NOMO-1 treated with dmso at 0.1 percent for 144 hours (cell line): Measurements from ENCODE around the gene CHD5.

Experiments
- DNase-seq: peaks from one replicate; lab custom pipeline; 2025; ENCODE audit not compliant: unreplicated experiment; lab: John Stamatoyannopoulos, UW

Gene CHD5

DNA sequence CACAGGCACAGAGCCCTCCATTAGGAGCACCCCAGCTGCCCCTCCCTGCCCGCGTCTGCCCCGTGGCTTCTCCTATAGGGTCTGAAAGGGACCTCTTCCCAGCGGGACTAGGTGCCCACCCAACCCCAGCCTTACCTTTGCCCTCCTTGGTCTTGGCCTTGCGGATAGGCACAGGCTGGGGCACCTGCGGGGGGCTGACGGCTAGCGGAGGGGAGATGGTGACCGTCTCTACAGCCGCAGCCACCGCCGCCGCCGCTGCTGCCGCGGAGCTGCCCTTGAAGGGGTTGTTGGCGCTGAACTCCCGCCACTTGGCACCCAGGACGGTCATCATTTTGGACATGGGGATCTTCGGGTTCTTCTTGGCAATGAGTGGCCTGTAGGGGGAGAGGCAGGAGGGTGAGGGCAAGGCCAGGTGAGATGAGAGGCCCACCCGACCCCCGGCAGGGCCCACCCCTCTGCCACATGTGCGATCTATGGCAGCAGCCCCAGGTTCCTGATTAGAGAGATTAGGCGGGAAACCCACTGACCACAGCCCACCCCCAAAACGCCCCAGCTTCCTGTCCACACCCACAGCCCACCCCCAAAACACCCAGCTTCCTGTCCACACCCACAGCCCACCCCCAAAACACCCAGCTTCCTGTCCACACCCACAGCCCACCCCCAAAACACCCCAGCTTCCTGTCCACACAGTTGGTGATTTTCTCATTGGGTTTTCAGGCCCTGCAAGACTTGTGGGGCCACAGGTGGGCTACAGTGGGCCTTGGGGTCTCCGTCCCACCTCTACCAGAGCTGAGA is 25.4 kb downstream of the CHD5 start:
- DNase-seq, result no peak

DNA sequence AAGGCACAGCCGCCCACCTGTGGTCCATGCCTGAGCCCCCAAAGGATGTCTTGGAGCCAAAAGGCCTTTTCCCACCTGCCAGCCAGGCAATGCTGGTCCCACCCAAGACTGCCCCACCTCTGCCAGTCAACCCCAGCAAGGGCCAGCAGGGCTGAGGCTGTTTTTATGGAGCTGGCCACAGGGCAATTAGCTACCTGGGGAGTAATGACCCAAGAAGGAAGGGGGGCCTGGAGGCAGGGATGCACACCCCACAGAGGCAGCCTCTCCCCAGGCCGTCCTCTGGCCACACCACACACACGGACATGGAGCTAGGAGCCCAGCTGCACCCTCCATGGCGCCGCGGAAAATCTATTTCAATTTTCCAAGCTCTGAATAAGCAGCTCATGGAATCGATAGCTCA is 27.2 kb downstream of the CHD5 start:
- DNase-seq, result no peak

DNA sequence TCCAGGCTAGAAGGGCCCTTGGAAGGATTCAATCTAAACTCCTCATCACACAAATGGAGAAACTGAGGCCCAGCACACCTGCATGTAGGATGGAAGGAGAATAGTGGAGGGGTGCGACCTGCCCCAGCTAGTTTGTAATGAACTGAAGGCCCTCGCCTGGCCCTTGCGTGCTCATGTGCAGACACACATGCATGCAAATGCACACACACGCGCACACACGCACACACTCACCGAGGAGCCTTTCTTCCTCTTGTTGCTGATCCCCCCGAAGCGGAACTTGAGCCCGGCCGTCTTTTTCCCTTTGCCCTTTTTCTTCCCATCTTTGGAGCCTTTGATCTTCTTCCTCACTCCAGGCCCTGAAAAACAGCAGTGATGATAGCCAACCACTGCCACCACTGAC is 27.9 kb downstream of the CHD5 start:
- no peak for DNase-seq

DNA sequence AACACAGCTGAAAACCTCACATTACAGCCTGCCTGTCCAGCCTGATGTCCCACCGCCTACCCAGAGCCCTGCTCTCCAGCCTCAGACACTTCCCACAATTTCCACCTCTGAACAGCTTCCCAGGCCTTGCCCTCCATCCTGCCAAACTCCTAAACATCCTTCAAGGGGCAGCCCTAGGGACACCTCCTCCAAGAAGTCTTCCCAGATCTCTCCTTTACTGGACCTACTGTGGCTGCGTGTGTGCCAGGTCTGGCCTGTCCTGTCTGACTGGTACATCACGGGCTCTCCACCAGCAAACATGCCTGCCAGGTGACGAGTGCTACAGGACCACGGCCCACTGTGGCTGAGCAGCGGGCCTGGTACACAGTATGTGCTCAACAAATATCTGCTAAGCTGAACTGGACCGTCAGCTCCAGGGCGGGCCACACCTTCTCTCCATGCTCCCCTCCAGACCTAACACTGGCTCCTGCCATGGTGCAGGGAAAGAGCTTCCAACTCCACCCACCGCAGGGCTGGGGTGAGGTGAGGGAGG is 28.8 kb downstream of the CHD5 start:
- no peak for DNase-seq

DNA sequence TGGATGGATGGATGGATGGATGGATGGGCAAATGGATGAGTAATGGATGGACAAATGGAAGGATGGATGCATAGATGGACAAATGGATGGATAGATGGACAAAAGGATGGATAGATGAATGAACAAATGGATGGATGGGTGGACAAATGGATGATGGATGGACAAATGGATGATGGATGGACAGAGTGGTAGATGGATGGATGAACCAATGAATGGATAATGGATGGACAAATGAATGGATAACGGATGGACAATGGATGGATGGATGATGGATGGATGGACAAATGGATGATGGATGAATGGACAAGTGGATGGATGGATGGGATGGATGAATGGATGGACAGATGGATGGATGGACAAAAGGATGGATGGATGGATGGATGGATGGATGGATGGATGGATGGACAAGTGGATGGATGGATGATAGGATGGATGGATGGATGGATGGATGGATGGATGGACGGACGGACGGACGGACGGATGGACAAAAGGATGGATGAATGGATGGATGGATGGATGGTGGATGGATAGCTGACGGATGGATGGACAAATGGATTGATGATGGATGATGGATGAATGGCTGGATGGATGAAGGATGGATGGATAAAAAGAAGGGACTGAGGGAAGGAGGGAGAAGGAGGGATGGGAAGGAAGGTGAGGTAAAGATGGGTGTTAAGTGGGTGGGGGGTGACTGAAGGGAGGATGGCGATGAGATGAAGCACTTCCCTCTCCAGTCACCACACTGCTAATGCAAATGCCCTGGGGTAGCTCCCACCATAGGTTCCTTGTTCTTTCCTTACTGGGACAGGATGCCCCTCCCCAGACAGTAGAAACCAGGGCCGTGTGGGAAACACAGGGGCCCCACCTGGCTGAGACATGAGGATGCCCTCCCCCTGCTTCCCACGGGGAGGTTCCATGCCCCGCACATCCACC is 29.8 kb downstream of the CHD5 start:
- no peak for DNase-seq

DNA sequence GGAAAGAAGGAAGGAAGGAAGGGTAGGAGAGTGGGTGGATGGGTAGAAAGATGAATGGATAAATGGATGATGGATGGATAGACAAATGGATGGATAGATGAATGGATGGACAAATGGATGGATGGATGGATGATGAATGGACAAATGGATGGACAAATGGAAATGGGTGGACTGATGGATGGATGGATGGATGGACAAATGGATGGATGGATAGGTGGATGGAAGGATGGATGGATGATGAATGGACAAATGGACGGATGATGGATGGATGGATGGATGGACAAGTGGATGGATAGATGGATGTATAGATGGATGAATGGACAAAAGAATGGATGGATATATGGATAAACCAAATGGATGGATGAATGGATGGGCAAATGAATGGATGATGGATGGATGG is 30.5 kb downstream of the CHD5 start:
- DNase-seq, result no peak

DNA sequence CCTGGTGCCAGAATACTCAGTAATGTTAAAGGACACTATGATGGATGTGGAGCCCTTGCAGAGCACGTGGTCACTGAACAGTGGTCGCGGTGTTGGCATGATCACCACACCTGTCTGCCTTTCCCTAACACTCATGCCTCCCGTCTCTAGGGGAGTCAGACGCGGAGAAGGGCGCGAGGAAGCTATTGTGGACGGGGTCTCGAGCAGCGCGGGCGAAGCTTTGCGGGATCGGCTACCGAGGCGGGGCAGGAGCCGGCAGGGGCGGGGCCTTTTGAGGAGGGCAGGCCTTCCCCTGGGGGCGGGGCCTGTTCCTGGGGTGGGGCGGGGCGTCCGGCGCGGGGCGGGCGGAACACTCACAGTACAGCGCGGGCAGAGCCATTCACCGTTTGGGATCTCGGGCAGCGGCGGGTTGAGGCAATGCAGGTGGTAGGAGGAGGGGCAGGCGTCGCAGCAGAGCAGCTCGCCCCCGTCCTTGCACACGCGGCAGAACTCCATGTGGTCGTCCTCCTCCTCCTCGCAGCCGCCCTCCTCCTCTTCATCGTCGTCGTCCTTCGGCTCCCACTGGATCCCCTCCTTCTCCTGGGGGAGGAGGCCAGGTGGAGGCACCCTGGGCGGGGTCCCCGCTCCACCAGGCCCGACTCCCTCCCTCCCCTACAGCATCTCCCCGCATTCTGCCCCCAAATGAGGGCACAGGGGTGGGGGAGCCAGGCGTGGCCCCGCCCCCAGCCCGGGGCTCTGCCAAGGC is 31.5 kb downstream of the CHD5 start:
- no peak for DNase-seq

DNA sequence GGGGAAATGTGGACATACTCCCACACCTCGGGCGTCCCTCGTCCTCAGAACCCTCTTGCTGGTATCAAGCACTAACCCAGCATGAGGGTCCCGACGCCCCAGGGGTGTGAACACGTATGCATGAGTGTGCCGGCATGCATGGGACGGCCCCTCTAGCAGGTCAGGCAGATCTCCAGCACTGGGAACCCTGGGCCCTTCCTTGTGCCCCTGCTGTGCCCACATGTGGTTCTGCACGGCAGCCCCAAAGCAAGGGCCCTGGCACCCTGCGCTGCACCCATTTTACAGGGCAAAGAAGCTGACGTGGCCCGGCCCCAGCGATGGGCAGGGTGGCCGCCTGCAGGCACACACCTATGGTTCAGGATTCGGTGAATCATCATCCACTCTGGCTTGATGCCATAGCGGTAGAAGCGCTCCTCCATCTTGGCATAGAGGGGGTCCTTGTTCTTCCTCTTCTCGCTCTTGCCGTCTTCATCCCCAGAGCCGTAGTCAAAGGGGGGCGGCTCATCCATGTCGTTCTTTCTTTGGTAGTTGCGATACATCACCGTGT is 34.2 kb downstream of the CHD5 start:
- DNase-seq, result no peak

DNA sequence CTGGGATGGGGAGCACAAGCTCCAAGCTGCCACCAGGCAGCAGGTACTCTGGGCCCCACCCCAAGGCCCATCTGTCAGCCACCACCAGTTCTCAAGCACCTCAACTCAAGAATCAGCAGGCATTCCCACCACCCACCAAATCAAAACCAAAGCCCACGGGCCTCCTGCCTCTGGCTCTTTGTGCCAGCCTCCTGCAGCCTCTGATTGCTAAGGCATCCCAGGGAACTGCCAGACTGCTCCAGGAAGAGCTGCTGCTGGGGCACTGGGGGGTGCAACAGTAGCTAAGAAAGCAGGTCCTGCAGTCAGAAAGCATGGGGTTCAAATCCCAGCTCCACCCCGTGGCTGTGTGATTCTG is 34.7 kb downstream of the CHD5 start:
- DNase-seq, result no peak

DNA sequence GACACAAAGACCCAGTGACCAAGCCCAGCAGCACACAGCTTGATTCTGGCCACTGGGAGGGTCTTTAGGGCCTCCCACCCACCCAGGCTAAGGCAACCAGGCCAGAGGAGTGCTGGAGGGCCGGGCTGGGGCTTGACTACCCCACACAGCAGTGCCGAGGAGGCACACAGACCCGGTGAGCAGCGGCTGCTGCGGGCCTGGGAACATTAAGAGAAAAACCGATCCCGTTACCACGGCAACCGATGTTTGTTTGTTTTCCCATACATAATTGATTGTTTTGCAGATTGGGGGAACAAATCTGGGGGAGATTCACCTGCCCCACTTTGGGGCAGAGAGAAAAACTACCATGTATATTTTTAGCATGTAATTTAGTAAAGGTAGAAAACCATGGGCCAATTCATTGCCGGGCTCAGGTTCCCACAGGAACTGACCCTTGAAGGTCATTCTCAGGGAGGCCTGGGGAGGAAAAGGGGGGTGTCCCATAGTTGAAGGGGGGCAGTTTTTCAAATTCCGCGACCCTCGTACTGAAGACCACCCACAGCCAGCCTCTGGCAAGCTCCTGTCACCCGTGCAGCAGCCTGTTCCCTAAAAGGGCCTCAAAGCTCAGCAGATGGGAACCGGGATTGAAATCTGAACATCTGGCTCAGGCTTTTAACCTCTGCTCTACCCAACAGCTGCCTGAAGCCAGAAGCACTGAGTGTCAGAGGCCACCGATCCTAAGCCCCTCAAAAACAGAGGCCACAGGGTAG is 35.3 kb downstream of the CHD5 start:
- no peak for DNase-seq

DNA sequence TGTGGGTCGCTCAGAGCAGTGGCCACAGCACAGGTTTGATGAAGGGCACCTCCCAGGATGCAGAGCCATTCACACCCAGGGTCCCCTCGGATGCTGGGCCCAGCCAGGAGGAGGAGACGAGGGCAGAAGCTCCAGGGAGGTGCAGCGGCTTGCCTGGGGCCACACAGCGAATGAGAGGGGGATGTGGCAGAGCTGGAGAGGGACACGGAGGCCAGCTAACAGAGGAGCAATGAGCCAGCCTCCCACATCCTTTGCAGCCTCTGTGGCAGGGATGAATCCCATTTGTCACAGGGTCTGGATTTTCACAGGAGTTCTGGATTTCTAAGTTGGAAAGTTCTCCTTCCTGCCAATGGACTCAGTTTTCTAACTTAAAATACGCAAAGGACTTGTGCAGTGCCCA is 35.9 kb downstream of the CHD5 start:
- DNase-seq, result no peak

DNA sequence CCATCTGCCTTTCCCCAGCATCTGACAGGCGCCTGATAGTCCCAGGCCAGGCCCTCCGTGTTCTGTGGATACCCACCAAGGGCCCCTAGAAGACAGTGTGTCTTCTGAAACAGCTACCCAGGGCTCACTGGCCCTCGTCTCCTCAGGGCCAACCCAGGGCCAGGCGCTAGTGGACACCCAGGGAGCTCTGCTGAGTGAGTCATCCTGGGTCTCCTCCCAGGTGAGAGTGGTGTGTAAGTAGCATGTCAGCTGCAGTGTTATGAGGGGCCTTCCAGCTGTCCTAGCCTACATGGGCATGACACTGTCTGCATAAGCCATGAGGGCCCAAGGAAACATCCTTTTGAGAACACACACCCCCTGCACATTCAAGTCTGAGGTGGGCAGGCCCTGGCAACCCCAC is 36.7 kb downstream of the CHD5 start:
- DNase-seq, result no peak

DNA sequence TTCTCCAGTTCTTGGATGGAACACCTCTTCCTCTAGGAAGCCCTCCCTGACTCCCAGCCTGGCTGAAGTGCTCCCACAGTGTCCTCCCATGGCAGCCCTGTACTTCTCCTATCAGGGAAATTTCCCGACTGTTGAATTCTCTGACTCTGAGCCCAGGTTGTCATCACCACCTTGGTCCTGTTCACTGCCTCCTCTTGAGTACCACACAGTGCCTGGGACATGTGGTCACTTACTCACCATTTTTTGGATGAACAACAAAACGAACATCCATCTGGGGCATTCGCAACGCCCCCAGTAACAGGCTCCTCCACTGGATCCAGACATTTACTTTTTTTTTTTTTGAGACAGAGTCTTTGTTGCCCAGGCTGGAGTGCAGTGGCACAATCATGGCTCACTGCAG is 37.4 kb downstream of the CHD5 start:
- DNase-seq, result no peak

DNA sequence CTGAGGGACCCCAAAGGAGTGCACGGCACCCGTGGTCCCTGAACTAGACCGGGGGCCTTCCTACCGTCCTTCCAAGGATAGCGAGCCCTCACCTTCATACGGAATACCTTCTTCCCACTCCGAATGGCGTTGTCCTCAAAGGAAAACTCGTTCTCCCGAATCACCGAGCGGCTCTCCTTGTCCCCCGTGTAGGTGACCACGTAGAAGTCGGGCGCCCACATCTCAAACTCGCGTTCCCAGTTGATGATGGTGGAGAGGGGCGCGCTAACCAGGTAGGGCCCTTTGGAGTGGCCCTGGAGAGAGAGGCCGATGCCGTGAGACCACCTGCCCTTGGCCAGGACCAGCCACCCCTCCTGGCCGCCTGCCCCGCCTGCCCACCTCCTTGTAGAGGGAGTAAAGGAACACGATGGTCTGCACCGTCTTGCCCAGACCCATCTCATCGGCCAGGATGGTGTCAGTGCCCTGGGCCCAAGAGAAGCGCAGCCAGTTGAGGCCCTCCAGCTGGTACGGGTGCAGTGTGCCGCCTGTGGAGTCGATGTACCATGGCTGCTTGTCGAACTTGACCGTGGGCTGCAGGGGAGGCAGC is 38.0 kb downstream of the CHD5 start:
- no peak for DNase-seq

DNA sequence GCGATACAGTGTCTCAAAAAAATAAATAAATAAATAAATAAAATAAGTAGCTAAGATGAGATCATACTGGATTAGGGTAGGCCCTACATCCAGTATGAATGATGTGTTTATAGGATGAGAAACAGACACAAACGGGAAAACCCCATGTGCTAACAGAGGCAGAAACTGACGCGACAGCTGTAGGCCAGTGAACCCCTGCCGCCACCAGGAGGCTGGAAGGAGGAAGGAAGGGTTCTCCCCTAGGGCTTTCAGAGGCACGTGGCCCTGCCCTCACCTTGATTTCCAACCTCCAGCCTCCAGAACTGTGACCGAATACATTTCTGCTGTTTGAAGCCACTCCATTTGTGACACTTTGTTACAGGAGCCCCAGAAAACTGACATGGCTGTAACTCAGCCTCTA is 38.5 kb downstream of the CHD5 start:
- DNase-seq, result no peak

DNA sequence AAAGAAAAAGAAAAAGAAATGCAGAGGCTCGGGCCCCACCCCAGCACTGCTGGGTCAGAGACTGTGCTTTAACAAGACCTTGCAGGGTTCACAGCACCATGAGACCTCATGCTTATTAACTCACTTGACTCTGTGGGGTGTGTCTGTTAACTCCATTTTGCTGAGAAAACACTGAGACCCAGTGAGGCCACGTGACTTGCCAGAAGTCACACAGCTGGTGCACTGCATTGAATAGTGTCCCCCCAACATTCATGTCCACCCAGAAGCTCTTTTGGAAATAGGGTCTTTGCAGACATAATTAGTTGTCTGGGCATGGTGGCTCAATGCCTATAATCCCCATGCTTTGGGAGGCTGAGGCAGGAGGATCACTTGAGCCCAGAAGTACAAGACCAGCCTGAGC is 39.7 kb downstream of the CHD5 start:
- DNase-seq, result no peak

DNA sequence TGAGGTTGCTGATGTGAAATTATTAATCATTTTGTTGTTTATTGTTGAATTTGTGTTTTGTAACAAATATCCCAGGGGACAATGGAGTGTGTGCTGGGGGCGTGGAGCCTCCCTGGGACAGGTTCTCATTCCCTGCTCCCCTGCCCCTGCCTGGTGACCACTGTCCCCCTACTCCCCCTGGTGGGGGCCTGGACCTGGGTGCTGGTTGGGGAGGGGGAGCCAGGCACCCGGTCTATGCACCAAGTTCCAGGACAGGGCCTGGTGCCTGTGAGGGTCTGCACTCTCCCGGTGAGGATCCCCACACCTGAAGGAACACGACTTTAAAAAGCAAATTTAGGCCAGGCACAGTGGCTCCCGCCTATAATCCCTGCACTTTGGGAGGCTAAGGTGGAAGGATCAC is 42.4 kb downstream of the CHD5 start:
- no peak for DNase-seq

DNA sequence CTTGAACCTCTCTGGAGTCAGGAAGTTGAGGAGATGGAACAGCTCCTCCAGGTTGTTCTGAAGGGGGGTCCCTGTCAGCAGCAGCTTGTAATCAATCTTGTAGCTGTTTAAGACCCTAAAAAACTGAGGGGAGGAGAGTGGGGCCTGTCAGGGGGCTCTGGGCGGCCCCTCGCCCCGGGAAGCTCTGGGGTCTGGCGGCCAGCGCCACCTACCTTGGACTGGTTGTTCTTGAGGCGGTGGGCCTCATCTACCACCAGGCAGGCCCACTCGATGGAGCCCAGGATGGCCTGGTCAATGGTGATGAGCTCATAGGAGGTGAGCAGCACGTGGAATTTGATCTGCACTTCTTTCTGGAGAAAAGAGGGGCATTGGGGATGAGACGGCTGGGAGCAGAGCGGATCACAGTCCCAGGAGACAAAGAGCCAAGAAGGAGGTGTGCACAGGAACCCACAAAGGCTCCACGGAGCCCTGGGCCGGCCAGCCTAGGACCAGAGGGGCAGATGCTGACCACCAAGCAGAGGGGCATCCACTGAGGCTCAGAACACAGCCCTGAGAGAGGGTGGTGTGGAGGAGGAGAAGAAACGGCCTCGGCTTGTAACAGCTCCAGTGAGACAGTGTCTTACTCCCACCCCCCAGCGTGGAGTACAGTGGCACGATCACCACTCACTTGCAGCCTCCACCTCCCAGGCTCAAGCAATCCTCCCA is 43.5 kb downstream of the CHD5 start:
- no peak for DNase-seq

DNA sequence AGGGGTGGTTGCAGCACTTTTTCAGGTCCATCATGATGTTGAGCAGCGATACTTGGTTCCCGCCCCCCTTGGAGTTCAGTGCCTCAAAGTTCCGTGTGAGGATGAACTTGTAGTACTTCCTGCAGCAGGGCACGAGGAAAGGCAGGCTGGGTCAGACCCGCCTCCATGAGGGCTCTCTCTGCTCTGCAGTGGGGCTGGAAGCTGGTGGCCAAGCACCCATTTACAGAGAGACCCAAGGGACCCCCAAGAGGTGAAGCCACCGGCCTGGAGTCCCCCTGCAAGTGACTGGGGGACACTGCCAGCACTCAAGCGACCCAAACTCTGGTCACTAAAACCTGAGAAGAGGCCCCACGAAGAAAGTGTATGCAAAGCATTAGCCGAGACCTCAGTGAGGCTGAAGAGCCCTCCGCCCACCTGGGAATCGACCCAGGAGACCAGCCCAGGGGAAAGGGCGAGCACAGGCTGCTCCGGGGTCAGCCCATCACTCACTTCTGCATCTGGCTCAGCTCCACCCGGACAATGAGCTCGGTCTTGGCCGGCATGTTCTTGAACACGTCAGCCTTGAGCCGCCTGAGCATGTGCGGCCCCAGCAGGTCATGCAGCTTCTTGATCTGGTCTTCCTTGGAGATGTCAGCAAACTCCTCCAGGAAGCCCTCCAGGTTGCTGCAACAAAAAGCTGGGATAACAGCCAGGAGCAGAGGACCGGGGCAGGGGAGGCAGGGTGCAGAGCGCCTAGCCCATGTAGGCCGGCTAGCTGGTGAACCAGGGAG is 45.2 kb downstream of the CHD5 start:
- DNase-seq, result no peak
